ENCODE results near the gene KIFBP. TPM values are rescaled to one million over a fixed set of nuclear protein-coding genes. Genes with fewer than 3 reads are reported as not detected.
A peak's percentile ranks its signal among the peaks of the same experiment; 100 is the strongest.
"Not testable (repeated sequence)": the region's sequence is repeated elsewhere in the genome, so short reads cannot be mapped to it uniquely, and the experiment has no call there.

Gene KIFBP
- total RNA-seq (10 to 100 TPM in 1 of 6 donors, 1 to 10 TPM in 5; 5.5 to 10.9 (median 6.5) TPM), polyA plus RNA-seq (10 to 100 TPM in 1 of 2 donors, 1 to 10 TPM in 1; 6.7 to 16.4 TPM)

GRCh38 chr10:68988530-68989316 is at the start of gene KIFBP:
KIFBP (plus strand) TSS chr10:68988803; CDS start chr10:68988833, 30 bp downstream.
- no peaks in the 10 kb centered on the region for H3K27me3 ChIP-seq
- H3K4me1 ChIP-seq: peaks cover 0 to 34% (median 8%) of the 10 kb centered on the region in 3 donors
- intact Hi-C loops (cut with DNase I): no loop called here
- WGBS, 2 donors: 0% methylated on average over 62 of the region's 62 CpGs
- DNase-seq (peak; percentile 86 to 96 (median 93)), FAIRE-seq (peak; percentile 94), ATAC-seq (peak; percentile 95 to 98 (median 96))
- peaks cover 0 to 5% (median 0%) of the 10 kb centered on the region in 3 donors for H3K36me3 ChIP-seq
- peak in 1 of 4 donors; percentile 14 for TF ChIP-seq CTCF (IDR thresholded peaks at IDR 0.05)
- H3K4me3 ChIP-seq: peak within 1 kb of the TSS; percentile 51 to 100 (median 84)
- H3K27ac ChIP-seq: peak within 1 kb of the TSS; percentile 64 to 76 (median 72)
- H3K9me3 ChIP-seq: no peaks in the 10 kb centered on the region

- Histone ChIP-seq H3K4me3 (no peak overlapping the region), H3K27ac (no peak overlapping the region), H3K36me3 (peaks cover 0 to 18% (median 5%) of the 10 kb centered on the region in 3 donors), H3K27me3 (no peaks in the 10 kb centered on the region), H3K4me1 (no peaks in the 10 kb centered on the region), H3K9me3 (no peaks in the 10 kb centered on the region)
- DNase-seq: no peak
- FAIRE-seq: no peak
- 81 to 85% methylated on average over 2 of the region's 2 CpGs for WGBS, 2 donors
- no peak for ATAC-seq
- TF ChIP-seq CTCF (IDR thresholded peaks at IDR 0.05): no peak
- intact Hi-C loops (cut with DNase I): no loop called here
These were observed 49.7 kb upstream of the KIFBP start for GRCh38 chr10:68938884-68939283.

GRCh38 chr10:68940917-68941316 is 47.7 kb upstream of the KIFBP start:
- H3K9me3 ChIP-seq; H3K4me1 ChIP-seq; intact Hi-C loops (cut with DNase I); DNase-seq; H3K27ac ChIP-seq; ATAC-seq; FAIRE-seq; H3K27me3 ChIP-seq; H3K4me3 ChIP-seq: not testable (repeated sequence)
- peaks cover 0 to 12% (median 6%) of the 10 kb centered on the region in 3 donors for H3K36me3 ChIP-seq

- Histone ChIP-seq H3K4me1 (peaks cover 0 to 5% (median 3%) of the 10 kb centered on the region in 3 donors), H3K9me3 (no peaks in the 10 kb centered on the region), H3K27me3 (no peaks in the 10 kb centered on the region), H3K4me3 (no peak overlapping the region), H3K36me3 (peaks cover 10 to 30% (median 17%) of the 10 kb centered on the region in 3 donors), H3K27ac (no peak overlapping the region)
- 92 to 96% methylated on average over 3 of the region's 3 CpGs for WGBS, 2 donors
- intact Hi-C loops (cut with DNase I): no loop called here
- no peak for ATAC-seq
- FAIRE-seq: no peak
- TF ChIP-seq CTCF (IDR thresholded peaks at IDR 0.05): no peak
- no peak for DNase-seq
These were observed 38.0 kb upstream of the KIFBP start for GRCh38 chr10:68950598-68950997.

- WGBS, 2 donors: 90 to 94% methylated on average over 12 of the region's 12 CpGs
- DNase-seq: no peak
- peaks cover 0 to 6% (median 0%) of the 10 kb centered on the region in 3 donors for H3K36me3 ChIP-seq
- ATAC-seq: no peak
- H3K27me3 ChIP-seq: no peaks in the 10 kb centered on the region
- no peak overlapping the region for H3K27ac ChIP-seq
- intact Hi-C loops (cut with DNase I): no loop called here
- TF ChIP-seq CTCF (IDR thresholded peaks at IDR 0.05): no peak
- H3K9me3 ChIP-seq: no peaks in the 10 kb centered on the region
- no peak for FAIRE-seq
- H3K4me3 ChIP-seq: peak overlapping the region in 1 of 4 donors; percentile 98
- peaks cover 0 to 14% (median 5%) of the 10 kb centered on the region in 3 donors for H3K4me1 ChIP-seq
These were observed 33.7 kb upstream of the KIFBP start for GRCh38 chr10:68954904-68955303.
